Esophagus squamous epithelium (tissue), 5 donors: ENCODE measurements around the gene JPH3. TPM values are rescaled to one million over a fixed set of nuclear protein-coding genes. Genes with fewer than 3 reads are reported as not detected.

Source experiments
- DNase-seq: peaks from one replicate; lab custom pipeline; 2025; lab: John Stamatoyannopoulos, UW
- H3K27ac ChIP-seq, 4 donors: fragments of 200-600 bp; sonication (generic); one replicate each; pipeline ENCODE4 v1.5.1; 2016 to 2019; ENCODE audit warnings: mild to moderate bottlenecking in 1 of 4
- H3K27me3 ChIP-seq, 4 donors: fragments of 200-600 bp; sonication (generic); 1 replicate in 3 of 4; 2 replicates in 1 of 4; pipeline versions ENCODE4 v1.5.1 to v1.6.0; 2017 to 2021; ENCODE audit warnings: antibody characterized with exemption in 1 of 4
- H3K36me3 ChIP-seq, 3 donors: fragments of 200-600 bp; sonication (generic); one replicate each; pipeline ENCODE4 v1.5.1; 2016 to 2019
- H3K4me1 ChIP-seq, 3 donors: fragments of 200-600 bp; sonication (generic); one replicate each; pipeline ENCODE4 v1.5.1; 2017 to 2019
- H3K4me3 ChIP-seq, 4 donors: fragments of 200-600 bp; sonication (generic); 1 replicate in 3 of 4; 2 replicates in 1 of 4; pipeline ENCODE4 v1.5.1; 2016 to 2019; ENCODE audit warnings: mild to moderate bottlenecking in 2 of 4, moderate library complexity in 1 of 4
- H3K9me3 ChIP-seq, 3 donors: fragments of 200-600 bp; sonication (generic); one replicate each; pipeline ENCODE4 v1.5.1; 2016 to 2019
- CTCF ChIP-seq, 6 experiments: fragments of 450-650 bp in 4 of 6; fragments of 200-600 bp in 2 of 6; sonication (generic) in 2 of 6; IDR thresholded peaks; one replicate each; pipeline ENCODE4 v1.5.1; 2016 to 2019; ENCODE audit warnings: antibody characterized with exemption in 6 of 6, mild to moderate bottlenecking in 4 of 6, moderate library complexity in 4 of 6
- POLR2A ChIP-seq, 4 donors: fragments of 450-650 bp; IDR thresholded peaks; one replicate each; pipeline ENCODE4 v1.6.1; 2017; ENCODE audit warnings: antibody characterized with exemption in 4 of 4, mild to moderate bottlenecking in 4 of 4, moderate library complexity in 3 of 4
- WGBS, 2 donors: methylation state at CpG; one replicate each; pipeline ENCODE4 v1.1.5; 2018; 5-methylcytosine and 5-hydroxymethylcytosine counted together
- intact Hi-C: fragments of 100-400 bp; cut with DNase I; formaldehyde crosslinking; loops from one replicate; pipeline ENCODE4 v1.15.0; 2022
- total RNA-seq, 4 donors: library from RNA; depleted of rRNA; stranded (reverse); fragments of >200 nt; gene quantifications; one replicate each; pipeline ENCODE4 v1.1.0, GENCODE V29; 2016
- donor health status: DM: yes; HTN: yes; CAD: no.

Gene JPH3
- total RNA-seq, 4 donors from 2014 or later, result 0.29 to 0.76 (median 0.45) TPM; not detected in 1

- H3K9me3 ChIP-seq, result no peaks in the 10 kb centered on the region
- WGBS, 2 donors, result 70 to 77% methylated on average over 2 to 5 of the region's 11 CpGs
- TF ChIP-seq POLR2A (IDR thresholded peaks at IDR 0.05), result no peak
- TF ChIP-seq CTCF (IDR thresholded peaks at IDR 0.05), result no peak
- no peak overlapping the region for H3K27ac ChIP-seq
- intact Hi-C loops, result no loop called here
- H3K27me3 ChIP-seq, result no peaks in the 10 kb centered on the region
- H3K4me1 ChIP-seq, result no peaks in the 10 kb centered on the region
- peaks cover 0 to 77% (median 11%) of the 10 kb centered on the region in 3 donors for H3K36me3 ChIP-seq
- no peak for DNase-seq
- H3K4me3 ChIP-seq, result no peak overlapping the region
Observed at GRCh38 chr16:87733190-87733589, 130.9 kb downstream of the JPH3 start.

GRCh38 chr16:87734644-87735043, 132.3 kb downstream of the JPH3 start:
- DNase-seq, result no peak
- H3K27me3 ChIP-seq, result no peaks in the 10 kb centered on the region
- H3K36me3 ChIP-seq, result peaks cover 0 to 67% (median 5%) of the 10 kb centered on the region in 3 donors
- TF ChIP-seq CTCF (IDR thresholded peaks at IDR 0.05), result no peak
- no peak for TF ChIP-seq POLR2A (IDR thresholded peaks at IDR 0.05)
- no peaks in the 10 kb centered on the region for H3K9me3 ChIP-seq
- no peak overlapping the region for H3K4me3 ChIP-seq
- H3K27ac ChIP-seq, result no peak overlapping the region
- H3K4me1 ChIP-seq, result no peaks in the 10 kb centered on the region
- intact Hi-C loops, result no loop called here
- WGBS, 2 donors, result 83 to 100% methylated on average over 1 to 5 of the region's 14 CpGs

- 86 to 88% methylated on average over 18 to 23 of the region's 23 CpGs for WGBS, 2 donors
- Histone ChIP-seq H3K9me3 (no peaks in the 10 kb centered on the region), H3K4me1 (peaks cover 0 to 3% (median 0%) of the 10 kb centered on the region in 3 donors), H3K4me3 (no peak overlapping the region), H3K27ac (no peak overlapping the region), H3K36me3 (peaks cover 0 to 67% (median under 1%) of the 10 kb centered on the region in 3 donors), H3K27me3 (no peaks in the 10 kb centered on the region)
- DNase-seq, result no peak
- intact Hi-C loops, result no loop called here
- TF ChIP-seq CTCF (IDR thresholded peaks at IDR 0.05), result no peak
- TF ChIP-seq POLR2A (IDR thresholded peaks at IDR 0.05), result no peak
Observed at GRCh38 chr16:87735270-87736007, 133.1 kb downstream of the JPH3 start.

DNA sequence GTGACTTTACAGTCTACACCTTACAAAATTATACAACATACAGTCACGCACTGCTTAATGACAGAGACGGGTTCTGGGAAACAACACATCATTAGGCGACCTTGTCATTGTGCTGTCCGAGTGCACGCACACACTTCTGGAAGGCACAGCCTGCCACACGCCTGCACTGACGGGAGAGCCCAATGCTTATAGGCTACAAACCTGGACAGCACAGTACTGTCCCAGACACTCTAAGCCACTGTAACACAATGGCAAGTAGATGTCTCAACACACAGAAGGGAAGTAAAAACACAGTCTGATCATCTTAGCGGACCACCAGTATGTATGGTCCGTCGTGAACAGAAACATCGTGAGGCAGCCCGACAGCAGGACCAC, 133.7 kb downstream of the JPH3 start:
- TF ChIP-seq CTCF (IDR thresholded peaks at IDR 0.05), result no peak
- no peak for TF ChIP-seq POLR2A (IDR thresholded peaks at IDR 0.05)
- peaks cover 0 to 69% (median 0%) of the 10 kb centered on the region in 3 donors for H3K36me3 ChIP-seq

DNA sequence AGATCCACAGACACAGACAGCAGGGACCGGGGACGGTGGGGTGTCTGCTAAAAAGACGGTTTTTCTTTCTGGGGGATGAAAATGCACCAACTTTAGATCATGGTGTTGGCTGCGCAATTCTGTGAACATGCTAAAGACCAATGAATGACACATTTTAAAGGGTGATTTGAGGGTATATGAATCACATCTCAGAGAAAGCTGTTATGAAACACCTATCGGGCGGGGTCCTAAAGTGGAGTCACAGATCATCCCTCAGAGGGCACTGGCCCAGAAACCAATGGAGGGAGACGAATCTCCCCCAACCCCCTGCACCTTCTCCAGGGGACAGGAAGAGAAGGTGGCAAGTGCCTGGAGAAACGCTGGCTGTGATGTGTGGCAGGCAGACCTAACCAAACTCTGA, 137.5 kb downstream of the JPH3 start:
- no peak for TF ChIP-seq POLR2A (IDR thresholded peaks at IDR 0.05)
- no peak for TF ChIP-seq CTCF (IDR thresholded peaks at IDR 0.05)
- H3K27ac ChIP-seq, result no peak overlapping the region
- peaks cover 0 to 84% (median 0%) of the 10 kb centered on the region in 3 donors for H3K36me3 ChIP-seq
- intact Hi-C loops, result no loop called here
- DNase-seq, result no peak
- H3K4me1 ChIP-seq, result peaks cover 0 to 10% (median 0%) of the 10 kb centered on the region in 3 donors
- H3K9me3 ChIP-seq, result no peaks in the 10 kb centered on the region
- H3K4me3 ChIP-seq, result no peak overlapping the region
- 95 to 97% methylated on average over 4 to 8 of the region's 8 CpGs for WGBS, 2 donors
- H3K27me3 ChIP-seq, result no peaks in the 10 kb centered on the region

More for the DNA sequence above, 133.7 kb downstream of the JPH3 start:
- Histone ChIP-seq H3K4me3 (no peak overlapping the region), H3K4me1 (peaks cover 0 to 8% (median 0%) of the 10 kb centered on the region in 3 donors), H3K27ac (no peak overlapping the region), H3K9me3 (no peaks in the 10 kb centered on the region), H3K27me3 (no peaks in the 10 kb centered on the region)
- 92% methylated on average over 10 to 12 of the region's 12 CpGs for WGBS, 2 donors
- intact Hi-C loops, result no loop called here
- DNase-seq, result no peak
